Psoas muscle (tissue), 8 donors: ENCODE measurements around the gene SLC15A1. TPM values are rescaled to one million over a fixed set of nuclear protein-coding genes. Genes with fewer than 3 reads are reported as not detected.
A peak's percentile ranks its signal among the peaks of the same experiment; 100 is the strongest.

Source experiments
- ATAC-seq, 4 donors: fragments of 200-7000 bp; cut with Tn5 transposase; one replicate each; pipeline ENCODE4 v1.9.1; 2020; ENCODE audit warnings: moderate library complexity in 3 of 4, mild to moderate bottlenecking in 2 of 4
- DNase-seq, 2 donors: peaks; one replicate each; pipeline ENCODE4 v3.0.0-alpha.2; 2020
- H3K27ac ChIP-seq: fragments of 200-600 bp; one replicate; pipeline ENCODE4 v1.8.0; 2022
- H3K27me3 ChIP-seq, 3 donors: fragments of 200-600 bp in 1 of 3; one replicate each; pipeline versions ENCODE4 v1.6.1 to v1.8.0; 2013 to 2022; ENCODE audit warnings: low read length in 2 of 3, mild to moderate bottlenecking in 2 of 3, moderate library complexity in 1 of 3; ENCODE audit not compliant: insufficient read depth in 3 of 3
- H3K36me3 ChIP-seq, 2 donors: fragments of 200-600 bp in 1 of 2; one replicate each; pipeline versions ENCODE4 v1.6.1 to v1.8.0; 2013 to 2022; ENCODE audit warnings: low read depth in 1 of 2, mild to moderate bottlenecking in 1 of 2, moderate library complexity in 1 of 2; ENCODE audit not compliant: insufficient read depth in 1 of 2
- H3K4me1 ChIP-seq: fragments of 200-600 bp; one replicate; pipeline ENCODE4 v1.8.0; 2022
- H3K4me3 ChIP-seq: fragments of 200-600 bp; one replicate; pipeline ENCODE4 v1.8.0; 2022; ENCODE audit warnings: mild to moderate bottlenecking
- H3K9me3 ChIP-seq: fragments of 200-600 bp; one replicate; pipeline ENCODE4 v1.8.0; 2022
- WGBS, 3 donors: extraction: QIAGEN DNeasy Blood & Tissue Kit; methylation state at CpG; one replicate each; pipeline versions ENCODE4 v1.1.6 to v1.1.7; 2013; 5-methylcytosine and 5-hydroxymethylcytosine counted together
- intact Hi-C, 2 donors: fragments of 100-400 bp; cut with DNase I; formaldehyde crosslinking; loops; one replicate each; pipeline versions ENCODE4 v1.11.0 to v1.14.2; 2022
- polyA plus RNA-seq, 3 donors: library from polyadenylated mRNA; stranded (reverse); fragments of 200-250 nt; gene quantifications; one replicate each; pipeline ENCODE4 v1.2.3, GENCODE V29; 2013
- total RNA-seq, 4 donors: library from RNA; stranded (reverse); fragmentation: NEBNext Ultra II Directional in 2 of 4; extraction: Animal tissue kit (Norgen Biotek cat#: 25700) in 2 of 4; gene quantifications; one replicate each; pipeline versions ENCODE4 v1.2.1 to v1.2.4, GENCODE V29; 2021 to 2023
- TF ChIP-seq, protein P1 (sequence below): fragments of 200-600 bp; IDR thresholded peaks from one replicate; pipeline ENCODE4 v1.8.0; 2022; ENCODE audit warnings: antibody characterized with exemption
- donor health status: healthy with polysubstance abuse.
- donor health status: DM: no; HTN: no; CAD: no; lungs with moderate emphysema.
- donor health status: Bipolar disorder and iron deficiency.
- donor health status: healthy.
- donor health status: DM: yes; HTN: yes; CAD: no.
- donor health status: DM: no; HTN: no; CAD: no.
- donor health status: DM: no; HTN: no; CAD: no.
- donor health status: DM: yes; HTN: yes; CAD: no.

SLC15A1 gene
- total and polyA plus RNA-seq, 7 donors, result 0.03 to 0.19 (median 0.08) TPM; not detected in 4

DNA sequence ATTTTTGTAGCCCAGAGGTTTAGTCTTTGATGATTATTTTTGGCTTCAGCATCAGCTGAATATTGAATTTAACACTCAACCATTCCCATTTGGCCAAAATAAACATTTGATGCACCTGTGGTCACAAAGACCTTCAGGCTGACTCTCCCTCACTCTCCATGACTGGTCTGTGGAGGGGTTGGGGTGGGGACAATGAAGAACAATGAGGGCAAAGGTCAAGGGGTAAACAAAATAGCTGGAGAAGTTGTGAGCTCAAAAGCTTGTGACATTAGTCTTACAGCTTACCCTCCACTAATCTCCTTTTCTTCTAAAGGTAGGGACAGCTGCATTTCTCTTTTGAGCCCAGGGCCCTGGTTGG, 86.9 kb downstream of the SLC15A1 start:
- no peak for ATAC-seq
- intact Hi-C loops, result no loop called here
- H3K36me3 ChIP-seq, result no peaks in the 10 kb centered on the region
- H3K27me3 ChIP-seq, result peaks cover 0 to 1% (median 0%) of the 10 kb centered on the region in 3 donors
- H3K9me3 ChIP-seq, result no peaks in the 10 kb centered on the region
- H3K4me3 ChIP-seq, result no peak overlapping the region
- no peak for DNase-seq
- H3K4me1 ChIP-seq, result no peaks in the 10 kb centered on the region
- H3K27ac ChIP-seq, result no peak overlapping the region
- TF ChIP-seq, protein P1, sequence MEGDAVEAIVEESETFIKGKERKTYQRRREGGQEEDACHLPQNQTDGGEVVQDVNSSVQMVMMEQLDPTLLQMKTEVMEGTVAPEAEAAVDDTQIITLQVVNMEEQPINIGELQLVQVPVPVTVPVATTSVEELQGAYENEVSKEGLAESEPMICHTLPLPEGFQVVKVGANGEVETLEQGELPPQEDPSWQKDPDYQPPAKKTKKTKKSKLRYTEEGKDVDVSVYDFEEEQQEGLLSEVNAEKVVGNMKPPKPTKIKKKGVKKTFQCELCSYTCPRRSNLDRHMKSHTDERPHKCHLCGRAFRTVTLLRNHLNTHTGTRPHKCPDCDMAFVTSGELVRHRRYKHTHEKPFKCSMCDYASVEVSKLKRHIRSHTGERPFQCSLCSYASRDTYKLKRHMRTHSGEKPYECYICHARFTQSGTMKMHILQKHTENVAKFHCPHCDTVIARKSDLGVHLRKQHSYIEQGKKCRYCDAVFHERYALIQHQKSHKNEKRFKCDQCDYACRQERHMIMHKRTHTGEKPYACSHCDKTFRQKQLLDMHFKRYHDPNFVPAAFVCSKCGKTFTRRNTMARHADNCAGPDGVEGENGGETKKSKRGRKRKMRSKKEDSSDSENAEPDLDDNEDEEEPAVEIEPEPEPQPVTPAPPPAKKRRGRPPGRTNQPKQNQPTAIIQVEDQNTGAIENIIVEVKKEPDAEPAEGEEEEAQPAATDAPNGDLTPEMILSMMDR, result no peak

GRCh38 chr13:98664924-98665637, 87.4 kb downstream of the SLC15A1 start:
- Histone ChIP-seq H3K27me3 (peaks cover 0 to 1% (median 0%) of the 10 kb centered on the region in 3 donors), H3K36me3 (no peaks in the 10 kb centered on the region), H3K9me3 (no peaks in the 10 kb centered on the region), H3K27ac (no peak overlapping the region), H3K4me1 (no peaks in the 10 kb centered on the region), H3K4me3 (no peak overlapping the region)
- DNase-seq (no peak), ATAC-seq (no peak)
- 51 to 61% (median 60%) methylated on average over 3 of the region's 3 CpGs for WGBS, 3 donors
- TF ChIP-seq, protein P1, result no peak
- intact Hi-C loops, result no loop called here

DNA sequence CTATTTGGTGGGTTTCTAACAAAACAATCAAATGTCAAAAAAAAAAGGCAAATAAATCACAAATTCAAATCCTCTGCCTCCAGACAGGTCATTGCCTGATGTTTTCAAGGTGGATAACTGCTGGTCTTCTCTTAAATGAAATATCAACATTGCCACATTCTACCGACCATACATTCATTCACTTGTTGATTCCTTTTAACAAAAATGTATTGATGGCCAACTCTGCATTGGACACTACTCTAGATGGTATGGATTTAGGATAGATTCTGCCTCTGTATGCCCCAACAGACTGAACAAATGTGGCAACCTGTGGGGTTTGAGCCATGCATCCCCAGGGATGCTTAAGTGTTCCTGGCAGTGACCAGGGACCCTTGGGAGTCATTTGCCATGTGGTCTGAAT, 88.0 kb downstream of the SLC15A1 start:
- DNase-seq, result no peak
- no peaks in the 10 kb centered on the region for H3K9me3 ChIP-seq
- no peak for ATAC-seq

GRCh38 chr13:98664047-98664446, 88.4 kb downstream of the SLC15A1 start:
- WGBS, 3 donors, result 41 to 50% (median 42%) methylated on average over 11 of the region's 11 CpGs
- no peaks in the 10 kb centered on the region for H3K9me3 ChIP-seq
- no peaks in the 10 kb centered on the region for H3K27me3 ChIP-seq
- no peak overlapping the region for H3K27ac ChIP-seq
- H3K4me1 ChIP-seq, result no peaks in the 10 kb centered on the region
- intact Hi-C loops, result no loop called here
- no peak for DNase-seq
- H3K36me3 ChIP-seq, result no peaks in the 10 kb centered on the region
- ATAC-seq, result peak in 1 of 4 donors; percentile 55
- no peak overlapping the region for H3K4me3 ChIP-seq
- TF ChIP-seq, protein P1, result no peak

More for the DNA sequence above, 88.0 kb downstream of the SLC15A1 start:
- intact Hi-C loops, result no loop called here
- peaks cover 0 to under 1% (median 0%) of the 10 kb centered on the region in 3 donors for H3K27me3 ChIP-seq
- TF ChIP-seq, protein P1, result no peak
- WGBS, 3 donors, result 90 to 92% (median 91%) methylated on average over 1 of the region's 1 CpG
- no peak overlapping the region for H3K4me3 ChIP-seq
- H3K4me1 ChIP-seq, result no peaks in the 10 kb centered on the region
- H3K27ac ChIP-seq, result no peak overlapping the region
- H3K36me3 ChIP-seq, result no peaks in the 10 kb centered on the region

DNA sequence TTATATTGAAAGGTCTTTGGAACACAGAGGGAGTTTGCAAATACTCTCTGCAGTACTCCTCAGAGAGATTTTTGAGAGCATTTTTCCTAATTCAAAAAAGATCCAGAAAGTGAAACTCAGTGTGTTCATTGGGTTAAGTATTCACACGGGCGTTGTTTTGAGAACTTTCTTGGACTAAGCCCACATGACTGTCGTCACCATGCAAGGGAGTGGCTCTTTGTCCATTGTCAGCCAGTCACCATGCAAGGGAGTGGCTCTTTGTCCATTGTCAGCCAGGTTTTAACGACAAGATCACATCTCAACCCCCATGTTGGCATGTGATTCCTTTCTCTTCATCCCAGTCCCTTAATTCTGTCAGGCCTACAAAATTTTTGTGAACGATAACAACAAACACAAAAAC, 94.3 kb downstream of the SLC15A1 start:
- intact Hi-C loops, result no loop called here
- DNase-seq (no peak), ATAC-seq (peak in 1 of 4 donors; percentile 44)
- Histone ChIP-seq H3K27me3 (peaks cover 0 to 5% (median 0%) of the 10 kb centered on the region in 3 donors), H3K4me1 (no peaks in the 10 kb centered on the region), H3K4me3 (no peak overlapping the region), H3K27ac (no peak overlapping the region), H3K36me3 (no peaks in the 10 kb centered on the region), H3K9me3 (no peaks in the 10 kb centered on the region)
- 24 to 40% (median 34%) methylated on average over 5 of the region's 5 CpGs for WGBS, 3 donors
- TF ChIP-seq, protein P1, result no peak
